GM21723 (cell line): ENCODE results near the gene RHBDD3.

Source experiments
- ATAC-seq: cut with Tn5 transposase; IDR thresholded peaks from one replicate; pipeline ENCODE4 v1.9.1; 2021; ENCODE audit warnings: mild to moderate bottlenecking, moderate library complexity; ENCODE audit not compliant: unreplicated experiment

Gene RHBDD3

GRCh38 chr22:29267858-29268510 is at the start of gene RHBDD3, which contains the start of gene EWSR1:
TSS of gene RHBDD3 (minus strand) at chr22:29267981. CDS start at chr22:29265626, 2,355 bp downstream.
TSS of gene EWSR1 (plus strand) at chr22:29268268. CDS start at chr22:29268337, 69 bp downstream.
- peak; percentile 75 for ATAC-seq

GRCh38 chr22:29316141-29316828 is 48.5 kb upstream of the RHBDD3 start:
- no peak for ATAC-seq

GRCh38 chr22:29315286-29316140 is 47.7 kb upstream of the RHBDD3 start, which contains the start of gene RASL10A:
TSS of gene RASL10A (minus strand) at chr22:29315697. CDS start at chr22:29315246, 451 bp downstream.
- no peak for ATAC-seq

GRCh38 chr22:29314537-29315285 is 46.9 kb upstream of the RHBDD3 start:
- no peak for ATAC-seq

- no peak for ATAC-seq
Measured at GRCh38 chr22:29313576-29314466, 46.0 kb upstream of the RHBDD3 start.

GRCh38 chr22:29313126-29313575 is 45.4 kb upstream of the RHBDD3 start:
- ATAC-seq: no peak

GRCh38 chr22:29312218-29313125 is 44.7 kb upstream of the RHBDD3 start:
- ATAC-seq: no peak

- no peak for ATAC-seq
Measured at GRCh38 chr22:29311464-29312217, 43.9 kb upstream of the RHBDD3 start.

GRCh38 chr22:29310863-29311339 is 43.1 kb upstream of the RHBDD3 start:
- ATAC-seq: no peak

- no peak for ATAC-seq
Measured at GRCh38 chr22:29310065-29310862, 42.5 kb upstream of the RHBDD3 start.

GRCh38 chr22:29309332-29310064 is 41.7 kb upstream of the RHBDD3 start:
- ATAC-seq: no peak

GRCh38 chr22:29308791-29309262 is 41.0 kb upstream of the RHBDD3 start:
- ATAC-seq: no peak

- no peak for ATAC-seq
Measured at GRCh38 chr22:29308148-29308790, 40.5 kb upstream of the RHBDD3 start.

- ATAC-seq: no peak
Measured at GRCh38 chr22:29307596-29308147, 39.9 kb upstream of the RHBDD3 start.
